GM13977 (cell line): ENCODE data around the gene WDR36.

Source experiments
- DNase-seq: peaks from one replicate; pipeline ENCODE4 v3.0.0; 2012; ENCODE audit warnings: low spot score
- in situ Hi-C: fragments of 300-500 bp; cut with MboI; formaldehyde crosslinking; loops from one replicate; pipeline ENCODE4 v1.12.0; 2022; ENCODE audit warnings: low sequenced_read_pairs, low pct_unique_long_range_greater_than_20kb, mixed read lengths, inconsistent platforms; ENCODE audit not compliant: unreplicated experiment
- TF ChIP-seq, protein P1 (sequence below): IDR thresholded peaks from 2 replicates; pipeline ENCODE4 v1.5.1; 2012; ENCODE audit warnings: mild to moderate bottlenecking, control low read depth; ENCODE audit not compliant: insufficient read depth; ENCODE audit errors: extremely low read depth, missing control alignments

Gene WDR36

GRCh38 chr5:111172504-111172903 is 80.4 kb downstream of the WDR36 start:
- in situ Hi-C loops, result loop anchor here (25.0 kb wide), 2 partner anchors 290 to 965 kb away; no protein-coding TSS in a partner anchor
- DNase-seq, result no peak
- TF ChIP-seq, protein P1, sequence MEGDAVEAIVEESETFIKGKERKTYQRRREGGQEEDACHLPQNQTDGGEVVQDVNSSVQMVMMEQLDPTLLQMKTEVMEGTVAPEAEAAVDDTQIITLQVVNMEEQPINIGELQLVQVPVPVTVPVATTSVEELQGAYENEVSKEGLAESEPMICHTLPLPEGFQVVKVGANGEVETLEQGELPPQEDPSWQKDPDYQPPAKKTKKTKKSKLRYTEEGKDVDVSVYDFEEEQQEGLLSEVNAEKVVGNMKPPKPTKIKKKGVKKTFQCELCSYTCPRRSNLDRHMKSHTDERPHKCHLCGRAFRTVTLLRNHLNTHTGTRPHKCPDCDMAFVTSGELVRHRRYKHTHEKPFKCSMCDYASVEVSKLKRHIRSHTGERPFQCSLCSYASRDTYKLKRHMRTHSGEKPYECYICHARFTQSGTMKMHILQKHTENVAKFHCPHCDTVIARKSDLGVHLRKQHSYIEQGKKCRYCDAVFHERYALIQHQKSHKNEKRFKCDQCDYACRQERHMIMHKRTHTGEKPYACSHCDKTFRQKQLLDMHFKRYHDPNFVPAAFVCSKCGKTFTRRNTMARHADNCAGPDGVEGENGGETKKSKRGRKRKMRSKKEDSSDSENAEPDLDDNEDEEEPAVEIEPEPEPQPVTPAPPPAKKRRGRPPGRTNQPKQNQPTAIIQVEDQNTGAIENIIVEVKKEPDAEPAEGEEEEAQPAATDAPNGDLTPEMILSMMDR, result no peak

GRCh38 chr5:111173476-111173875 is 81.3 kb downstream of the WDR36 start:
- TF ChIP-seq, protein P1, result no peak
- in situ Hi-C loops, result loop anchor here (25.0 kb wide), 2 partner anchors 289 to 964 kb away; no protein-coding TSS in a partner anchor

More at GRCh38 chr5:111173476-111173875, 81.3 kb downstream of the WDR36 start:
- DNase-seq, result no peak
